ENCODE measurements around the gene LRRC8E. TPM values are rescaled to one million over a fixed set of nuclear protein-coding genes. Genes with fewer than 3 reads are reported as not detected.

Gene LRRC8E
- total RNA-seq, 1 experiment from 2014 or later = not detected

DNA sequence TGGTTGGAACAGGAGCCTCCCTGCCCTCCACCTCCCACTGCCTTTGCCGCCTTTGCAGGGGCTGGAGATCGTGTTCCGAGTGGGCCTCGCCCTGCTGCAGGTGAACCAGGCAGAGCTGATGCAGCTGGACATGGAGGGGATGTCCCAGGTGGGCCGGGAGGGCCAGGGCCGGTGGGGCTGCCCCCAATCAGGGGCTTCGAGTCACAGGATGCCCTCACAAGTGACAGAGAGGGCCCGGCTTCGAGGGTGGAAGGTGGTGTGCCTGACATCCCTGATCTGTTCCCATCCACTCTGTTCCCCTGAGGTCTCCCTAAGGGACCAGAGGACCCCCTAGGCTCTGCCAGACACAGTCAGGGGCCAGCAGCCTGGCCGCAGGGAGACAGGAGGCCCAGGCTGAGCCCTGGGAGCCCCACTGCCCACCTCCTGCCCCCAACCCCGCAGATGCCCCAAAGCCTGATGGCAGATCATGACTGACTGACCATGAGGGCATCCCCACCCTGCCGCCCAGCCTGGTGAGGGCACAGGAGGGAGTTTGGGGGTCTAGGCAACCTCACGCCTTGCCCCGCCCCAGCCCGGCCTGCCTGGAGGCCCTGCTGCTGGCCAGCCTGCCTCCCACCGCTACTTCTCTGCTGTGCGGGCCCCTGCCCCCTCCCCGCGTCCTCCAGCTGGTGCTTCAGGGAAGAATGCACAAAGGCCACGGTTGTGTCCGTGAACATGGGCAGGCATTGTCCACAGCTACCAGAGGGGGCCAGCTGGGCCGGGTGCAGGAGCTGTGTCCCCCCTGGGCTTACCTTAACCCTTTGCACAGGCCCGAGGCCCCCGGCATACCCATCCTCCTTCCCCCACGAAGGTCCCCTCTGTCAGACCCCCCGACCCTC, 36.4 kb upstream of the LRRC8E start:
- no peaks in the 10 kb centered on the region for H3K4me1 ChIP-seq (ENCODE audit: low read length)
- H3K9me2 ChIP-seq (replicated peaks; ENCODE audit: insufficient read depth, low read length) = no peaks in the 10 kb centered on the region
- no peaks in the 10 kb centered on the region for H3K79me2 ChIP-seq (ENCODE audit: low read length)
- no peak overlapping the region for H2AFZ ChIP-seq (ENCODE audit: low read length)
- H4K20me1 ChIP-seq (ENCODE audit: insufficient read depth, low read depth, low read length) = no peaks in the 10 kb centered on the region
- H3K36me3 ChIP-seq (ENCODE audit: insufficient read depth, low read length) = no peaks in the 10 kb centered on the region
- DNase-seq = no peak
- H3K27me3 ChIP-seq (ENCODE audit: low read length) = no peaks in the 10 kb centered on the region
- H3K9me3 ChIP-seq (ENCODE audit: low read length) = no peaks in the 10 kb centered on the region
- H3K27ac ChIP-seq (ENCODE audit: low read length) = no peak overlapping the region
- no peak overlapping the region for H3K9ac ChIP-seq (ENCODE audit: low read length)
- H3K4me3 ChIP-seq (ENCODE audit: low read length) = no peak overlapping the region
- H3K4me2 ChIP-seq (ENCODE audit: low read depth, low read length, poor library complexity, severe bottlenecking) = no peak overlapping the region

DNA sequence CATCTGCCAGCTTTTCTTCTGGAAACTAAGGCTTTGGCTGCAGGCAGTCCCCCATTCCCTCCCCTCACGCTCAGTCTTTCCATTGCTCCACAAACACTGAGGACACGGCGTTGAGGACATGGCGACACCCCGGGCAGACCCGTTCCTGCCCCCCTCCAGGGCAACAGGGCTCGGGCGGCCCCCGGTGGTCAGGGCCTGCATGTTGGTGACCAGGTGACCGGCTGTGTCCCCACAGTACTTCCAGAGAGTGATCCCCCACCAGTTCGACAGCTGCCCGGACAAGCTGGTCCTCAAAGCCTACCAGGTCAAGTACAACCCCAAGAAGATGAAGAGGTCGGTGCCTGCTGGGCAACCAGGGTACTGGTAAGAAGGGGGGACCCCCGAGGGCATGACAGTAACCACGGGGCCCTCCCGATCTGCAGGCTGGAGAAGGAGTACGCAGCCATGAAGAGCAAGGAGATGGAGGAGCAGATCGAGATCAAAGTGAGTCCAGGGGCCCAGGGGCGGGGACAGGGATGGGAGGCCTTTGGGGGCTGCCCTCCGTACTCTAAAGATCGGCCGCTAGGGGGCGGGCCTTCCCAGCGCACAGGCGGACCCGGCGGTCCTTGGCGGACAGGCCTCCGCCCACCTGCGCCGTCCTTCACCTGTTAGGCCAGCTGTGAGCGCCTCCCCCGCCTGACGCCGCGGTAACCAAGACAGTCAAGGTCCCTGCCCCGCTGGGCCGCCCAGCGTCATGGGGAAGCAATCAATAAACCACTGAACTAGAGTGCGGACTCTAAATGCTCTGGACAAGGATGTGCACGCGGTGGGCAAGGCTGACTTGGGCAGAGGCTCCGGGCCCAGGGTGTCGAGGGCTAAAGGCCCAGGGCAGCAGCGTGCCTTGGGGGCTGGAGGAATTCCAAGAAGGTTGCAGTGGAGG, 35.2 kb upstream of the LRRC8E start:
- no peaks in the 10 kb centered on the region for H3K9me3 ChIP-seq (ENCODE audit: low read length)
- no peaks in the 10 kb centered on the region for H3K79me2 ChIP-seq (ENCODE audit: low read length)
- H3K9ac ChIP-seq (ENCODE audit: low read length) = no peak overlapping the region
- H3K9me2 ChIP-seq (replicated peaks; ENCODE audit: insufficient read depth, low read length) = no peaks in the 10 kb centered on the region
- H4K20me1 ChIP-seq (ENCODE audit: insufficient read depth, low read depth, low read length) = no peaks in the 10 kb centered on the region
- no peak overlapping the region for H2AFZ ChIP-seq (ENCODE audit: low read length)
- DNase-seq = peak; percentile 90
- H3K4me1 ChIP-seq (ENCODE audit: low read length) = no peaks in the 10 kb centered on the region
- no peaks in the 10 kb centered on the region for H3K36me3 ChIP-seq (ENCODE audit: insufficient read depth, low read length)
- H3K4me3 ChIP-seq (ENCODE audit: low read length) = no peak overlapping the region
- no peak overlapping the region for H3K4me2 ChIP-seq (ENCODE audit: low read depth, low read length, poor library complexity, severe bottlenecking)
- no peak overlapping the region for H3K27ac ChIP-seq (ENCODE audit: low read length)
- no peaks in the 10 kb centered on the region for H3K27me3 ChIP-seq (ENCODE audit: low read length)

DNA sequence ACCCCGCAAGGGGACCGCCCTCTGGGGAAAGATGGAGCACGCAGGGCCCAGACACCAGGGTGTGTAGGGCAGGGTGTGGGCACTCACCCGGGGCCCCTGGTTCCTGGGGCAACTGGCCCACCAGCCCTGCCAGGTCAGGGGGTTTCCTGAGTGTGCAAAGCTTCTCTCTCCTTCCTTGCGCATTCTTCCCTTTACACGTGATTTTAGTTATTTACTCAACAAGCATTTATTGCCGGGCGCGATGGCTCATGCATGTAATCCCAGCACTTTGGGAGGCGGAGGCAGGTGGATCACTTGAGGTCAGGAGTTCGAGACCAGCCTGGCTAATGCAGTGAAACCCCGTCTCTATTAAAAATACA, 34.6 kb upstream of the LRRC8E start:
- H3K9me2 ChIP-seq (replicated peaks; ENCODE audit: insufficient read depth, low read length) = no peaks in the 10 kb centered on the region
- H2AFZ ChIP-seq (ENCODE audit: low read length) = no peak overlapping the region
- no peaks in the 10 kb centered on the region for H4K20me1 ChIP-seq (ENCODE audit: insufficient read depth, low read depth, low read length)
- H3K9me3 ChIP-seq (ENCODE audit: low read length) = no peaks in the 10 kb centered on the region
- no peak overlapping the region for H3K4me3 ChIP-seq (ENCODE audit: low read length)
- no peak overlapping the region for H3K27ac ChIP-seq (ENCODE audit: low read length)
- no peaks in the 10 kb centered on the region for H3K79me2 ChIP-seq (ENCODE audit: low read length)
- H3K9ac ChIP-seq (ENCODE audit: low read length) = no peak overlapping the region
- H3K4me2 ChIP-seq (ENCODE audit: low read depth, low read length, poor library complexity, severe bottlenecking) = no peak overlapping the region
- H3K36me3 ChIP-seq (ENCODE audit: insufficient read depth, low read length) = no peaks in the 10 kb centered on the region
- no peaks in the 10 kb centered on the region for H3K4me1 ChIP-seq (ENCODE audit: low read length)
- DNase-seq = no peak
- no peaks in the 10 kb centered on the region for H3K27me3 ChIP-seq (ENCODE audit: low read length)

DNA sequence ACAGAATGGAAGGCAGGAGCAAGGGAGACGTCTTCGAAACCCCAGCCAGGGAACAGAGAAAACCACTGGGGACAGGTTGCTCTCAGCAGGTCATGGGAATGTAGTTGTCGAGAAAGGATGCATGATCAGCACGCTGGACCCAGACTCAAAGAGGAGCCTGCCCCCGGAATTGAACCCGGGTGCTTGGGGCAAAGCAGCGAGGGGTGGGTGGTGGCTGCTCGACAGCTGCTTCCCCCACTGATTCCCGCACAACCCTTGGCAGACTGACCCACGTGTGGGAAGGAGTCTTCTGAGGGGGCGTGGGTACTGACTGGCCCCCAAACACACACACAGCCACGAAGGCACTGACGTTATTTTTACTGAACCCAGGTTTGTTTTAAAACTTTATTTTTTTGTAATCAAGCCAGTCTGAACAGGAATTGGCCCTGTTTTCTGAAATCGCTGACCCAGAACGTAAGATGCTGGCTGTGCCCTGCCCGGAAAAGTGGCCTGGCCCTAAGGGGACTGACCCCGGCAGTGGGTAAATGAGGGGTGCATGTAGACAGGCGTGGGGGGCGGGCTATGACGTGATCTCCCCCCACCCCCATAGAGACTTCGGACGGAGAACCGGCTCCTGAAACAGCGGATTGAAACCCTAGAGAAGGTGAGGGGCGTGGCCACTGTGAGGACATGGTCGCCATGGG, 32.7 kb upstream of the LRRC8E start:
- no peaks in the 10 kb centered on the region for H3K9me2 ChIP-seq (replicated peaks; ENCODE audit: insufficient read depth, low read length)
- H4K20me1 ChIP-seq (ENCODE audit: insufficient read depth, low read depth, low read length) = no peaks in the 10 kb centered on the region
- H3K9me3 ChIP-seq (ENCODE audit: low read length) = no peaks in the 10 kb centered on the region

DNA sequence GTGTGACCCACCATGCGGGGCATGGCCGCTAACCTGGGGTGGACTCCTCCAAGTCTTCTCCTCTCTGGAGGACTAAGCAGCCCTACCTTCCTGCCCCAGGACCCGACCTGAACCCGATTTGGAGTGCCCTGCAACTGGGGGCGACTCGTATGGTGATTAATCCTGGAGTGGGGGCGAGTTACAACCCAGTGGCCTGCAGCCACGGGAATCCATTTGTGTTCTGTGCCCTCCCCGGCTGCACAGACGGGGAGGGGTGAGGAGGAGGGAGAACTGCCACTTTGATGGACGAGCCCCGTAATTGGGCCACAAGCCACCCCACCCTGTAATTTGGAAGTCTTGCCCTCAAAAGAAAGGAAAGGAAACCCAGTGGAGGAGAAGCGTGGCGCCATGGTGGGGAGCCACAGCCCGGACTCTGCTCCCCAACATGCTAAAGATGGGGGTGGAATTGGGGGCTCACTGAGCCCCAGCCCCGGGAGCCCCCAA, 32.2 kb upstream of the LRRC8E start:
- Histone ChIP-seq H3K27ac (ENCODE audit: low read length) (no peak overlapping the region), H3K36me3 (ENCODE audit: insufficient read depth, low read length) (no peaks in the 10 kb centered on the region), H3K4me1 (ENCODE audit: low read length) (no peaks in the 10 kb centered on the region), H3K4me3 (ENCODE audit: low read length) (no peak overlapping the region), H3K4me2 (ENCODE audit: low read depth, low read length, poor library complexity, severe bottlenecking) (no peak overlapping the region), H2AFZ (ENCODE audit: low read length) (no peak overlapping the region), H3K79me2 (ENCODE audit: low read length) (no peaks in the 10 kb centered on the region), H4K20me1 (ENCODE audit: insufficient read depth, low read depth, low read length) (no peaks in the 10 kb centered on the region), H3K9me3 (ENCODE audit: low read length) (no peaks in the 10 kb centered on the region), H3K9ac (ENCODE audit: low read length) (no peak overlapping the region), H3K27me3 (ENCODE audit: low read length) (no peaks in the 10 kb centered on the region), H3K9me2 (replicated peaks; ENCODE audit: insufficient read depth, low read length) (no peaks in the 10 kb centered on the region)
- DNase-seq = no peak

More for the DNA sequence above, 32.7 kb upstream of the LRRC8E start:
- no peak overlapping the region for H3K4me3 ChIP-seq (ENCODE audit: low read length)
- no peak overlapping the region for H3K27ac ChIP-seq (ENCODE audit: low read length)
- H3K4me1 ChIP-seq (ENCODE audit: low read length) = no peaks in the 10 kb centered on the region
- H3K36me3 ChIP-seq (ENCODE audit: insufficient read depth, low read length) = no peaks in the 10 kb centered on the region
- no peak overlapping the region for H2AFZ ChIP-seq (ENCODE audit: low read length)
- no peaks in the 10 kb centered on the region for H3K27me3 ChIP-seq (ENCODE audit: low read length)
- H3K79me2 ChIP-seq (ENCODE audit: low read length) = no peaks in the 10 kb centered on the region
- no peak overlapping the region for H3K9ac ChIP-seq (ENCODE audit: low read length)
- H3K4me2 ChIP-seq (ENCODE audit: low read depth, low read length, poor library complexity, severe bottlenecking) = no peak overlapping the region
- DNase-seq = no peak

DNA sequence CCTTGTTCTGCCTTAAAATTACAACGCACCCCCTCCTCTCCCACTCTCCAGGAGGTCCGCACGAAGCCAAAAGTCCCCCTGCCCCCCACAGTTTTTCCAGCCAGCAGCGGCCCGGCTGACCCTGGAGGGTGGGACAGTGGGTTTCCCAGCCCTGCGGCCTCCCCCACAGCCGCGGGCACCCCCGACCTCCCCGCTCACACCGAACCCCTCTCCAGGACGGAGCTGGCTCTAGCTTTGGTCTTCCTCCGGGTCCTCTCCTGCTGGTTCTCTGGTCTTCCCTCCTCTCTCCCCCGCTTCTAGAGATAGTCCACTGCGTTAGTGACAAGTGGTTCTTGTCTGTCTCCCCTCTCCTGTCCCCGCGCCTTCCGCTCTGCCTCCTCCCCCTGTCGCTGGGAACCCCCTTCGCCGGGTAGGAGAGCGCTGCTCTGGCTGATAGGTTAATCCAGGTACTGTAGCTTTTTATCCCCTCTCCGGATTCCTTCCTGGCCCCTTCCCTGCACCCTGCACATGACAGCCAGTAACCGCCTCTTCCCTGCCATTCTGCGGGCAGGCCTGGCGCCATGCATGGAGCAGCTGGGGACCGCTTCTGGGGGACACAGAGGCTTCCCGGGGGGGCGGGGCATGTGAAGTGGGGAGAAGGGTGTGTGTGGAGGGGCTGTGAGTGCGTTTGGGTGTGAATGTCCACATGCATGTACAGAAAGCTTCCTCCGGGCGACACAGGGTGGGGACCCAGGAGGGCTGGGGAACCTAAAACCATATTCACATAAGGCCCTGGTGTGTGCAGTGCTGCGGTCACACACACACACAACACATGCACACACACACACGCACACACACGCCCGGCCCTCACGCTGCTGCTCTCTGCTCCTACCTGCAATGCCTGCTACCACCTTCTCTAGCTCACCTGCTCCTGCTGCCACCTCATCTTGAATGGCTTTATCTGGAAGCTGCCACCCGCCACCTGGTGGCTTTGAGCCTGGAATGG, 31.3 kb upstream of the LRRC8E start:
- H3K36me3 ChIP-seq (ENCODE audit: insufficient read depth, low read length) = no peaks in the 10 kb centered on the region
- no peaks in the 10 kb centered on the region for H3K79me2 ChIP-seq (ENCODE audit: low read length)
- no peaks in the 10 kb centered on the region for H3K27me3 ChIP-seq (ENCODE audit: low read length)
- H3K4me3 ChIP-seq (ENCODE audit: low read length) = no peak overlapping the region
- no peak overlapping the region for H3K27ac ChIP-seq (ENCODE audit: low read length)
- H3K9ac ChIP-seq (ENCODE audit: low read length) = no peak overlapping the region
- DNase-seq = peak; percentile 50
- no peaks in the 10 kb centered on the region for H3K4me1 ChIP-seq (ENCODE audit: low read length)
- no peaks in the 10 kb centered on the region for H3K9me2 ChIP-seq (replicated peaks; ENCODE audit: insufficient read depth, low read length)
- H4K20me1 ChIP-seq (ENCODE audit: insufficient read depth, low read depth, low read length) = no peaks in the 10 kb centered on the region
- no peak overlapping the region for H2AFZ ChIP-seq (ENCODE audit: low read length)
- H3K4me2 ChIP-seq (ENCODE audit: low read depth, low read length, poor library complexity, severe bottlenecking) = no peak overlapping the region
- H3K9me3 ChIP-seq (ENCODE audit: low read length) = no peaks in the 10 kb centered on the region

DNA sequence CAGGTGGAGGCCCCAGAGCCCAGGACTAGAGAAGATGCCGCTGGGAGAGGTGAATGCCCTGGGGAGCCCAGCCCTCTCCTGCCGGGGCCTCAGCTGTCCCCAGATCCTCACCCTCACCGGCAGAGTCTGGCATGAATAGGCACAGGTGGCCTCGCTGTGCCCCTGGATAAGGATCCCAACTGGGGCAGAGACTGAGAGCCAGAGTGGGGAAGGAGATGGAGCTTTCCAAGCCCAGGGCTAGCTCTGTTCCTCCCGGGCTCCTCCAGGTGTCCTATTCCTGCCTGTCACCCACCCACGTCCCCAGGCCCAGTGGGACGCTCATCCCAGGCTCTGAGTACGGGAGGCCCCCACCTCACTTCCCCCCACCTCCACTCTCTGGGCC, 30.6 kb upstream of the LRRC8E start:
- H3K9me2 ChIP-seq (replicated peaks; ENCODE audit: insufficient read depth, low read length) = no peaks in the 10 kb centered on the region
- H3K27me3 ChIP-seq (ENCODE audit: low read length) = no peaks in the 10 kb centered on the region
- H3K4me1 ChIP-seq (ENCODE audit: low read length) = no peaks in the 10 kb centered on the region
- no peaks in the 10 kb centered on the region for H4K20me1 ChIP-seq (ENCODE audit: insufficient read depth, low read depth, low read length)
- H2AFZ ChIP-seq (ENCODE audit: low read length) = no peak overlapping the region
- no peaks in the 10 kb centered on the region for H3K79me2 ChIP-seq (ENCODE audit: low read length)
- no peaks in the 10 kb centered on the region for H3K9me3 ChIP-seq (ENCODE audit: low read length)
- H3K36me3 ChIP-seq (ENCODE audit: insufficient read depth, low read length) = no peaks in the 10 kb centered on the region
- peak overlapping the region; percentile 30; the same call in 1 of the 2 replicates for H3K9ac ChIP-seq (ENCODE audit: low read length)
- H3K4me2 ChIP-seq (ENCODE audit: low read depth, low read length, poor library complexity, severe bottlenecking) = peak overlapping the region; percentile 35
- no peak overlapping the region for H3K4me3 ChIP-seq (ENCODE audit: low read length)
- H3K27ac ChIP-seq (ENCODE audit: low read length) = no peak overlapping the region
- DNase-seq = no peak
